GM12874 (cell line): ENCODE data around the gene RIN3.

Experiments
- CTCF ChIP-seq: IDR thresholded peaks from 2 replicates; pipeline ENCODE4 v1.5.1; 2011; ENCODE audit warnings: low read depth, mild to moderate bottlenecking, control low read depth, low read length, moderate library complexity; ENCODE audit not compliant: insufficient read depth

Gene RIN3

GRCh38 chr14:92692822-92693226 is 179.2 kb downstream of the RIN3 start:
- TF ChIP-seq CTCF = no peak

- TF ChIP-seq CTCF = no peak
Observed at GRCh38 chr14:92693998-92694795, 180.6 kb downstream of the RIN3 start.

GRCh38 chr14:92694807-92695206 is 181.2 kb downstream of the RIN3 start:
- TF ChIP-seq CTCF = no peak

- TF ChIP-seq CTCF = no peak
Observed at GRCh38 chr14:92695562-92695961, 182.0 kb downstream of the RIN3 start.

GRCh38 chr14:92696366-92696765 is 182.8 kb downstream of the RIN3 start:
- TF ChIP-seq CTCF = no peak

- no peak for TF ChIP-seq CTCF
Observed at GRCh38 chr14:92698393-92698792, 184.8 kb downstream of the RIN3 start.

GRCh38 chr14:92701826-92702225 is 188.2 kb downstream of the RIN3 start:
- no peak for TF ChIP-seq CTCF
